HepG2 (cell line): Measurements from ENCODE around the gene NPSR1. TPM values are rescaled to one million over a fixed set of nuclear protein-coding genes. Genes with fewer than 3 reads are reported as not detected.

Source experiments
- EEA1 ChIP-seq: sonication (generic); formaldehyde crosslinking; IDR thresholded peaks from 2 replicates; pipeline ENCODE4 v1.5.1; 2020; ENCODE audit warnings: mild to moderate bottlenecking, missing genetic modification reagents, borderline replicate concordance
- MXD3 ChIP-seq: IDR thresholded peaks from 2 replicates; pipeline ENCODE4 v1.6.1; 2016; ENCODE audit warnings: mild to moderate bottlenecking, missing biosample characterization, missing genetic modification reagents
- PATZ1 ChIP-seq: sonication (generic); formaldehyde crosslinking; IDR thresholded peaks from 2 replicates; pipeline ENCODE4 v1.4.0; 2020; ENCODE audit warnings: missing genetic modification reagents
- RFXAP ChIP-seq: sonication (generic); formaldehyde crosslinking; IDR thresholded peaks from 2 replicates; pipeline ENCODE4 v1.4.0; 2020; ENCODE audit warnings: missing genetic modification reagents, borderline replicate concordance
- TAF15 ChIP-seq: fragments of 200-400 bp; formaldehyde crosslinking; IDR thresholded peaks from one replicate; pipeline ENCODE4 v1.6.1; 2018; ENCODE audit warnings: mild to moderate bottlenecking, low read depth, low read length; ENCODE audit not compliant: poor library complexity, severe bottlenecking
- UBTF ChIP-seq: sonication (generic); formaldehyde crosslinking; IDR thresholded peaks from 2 replicates; pipeline ENCODE4 v1.4.0; 2020; ENCODE audit warnings: mild to moderate bottlenecking, missing genetic modification reagents
- ZNF30 ChIP-seq: sonication (generic); formaldehyde crosslinking; IDR thresholded peaks from 2 replicates; pipeline ENCODE4 v1.5.0; 2020; ENCODE audit warnings: mild to moderate bottlenecking, missing genetic modification reagents
- polyA plus RNA-seq, 8 experiments: library from polyadenylated mRNA; depleted of rRNA in 3 of 8; stranded (reverse) in 7 of 8; unstranded in 1 of 8; fragments of >200 nt; fragmentation: Illumina TruSeq in 4 of 8; extraction: Trizol in 4 of 8; gene quantifications; 2 replicates each; pipeline versions ENCODE4 v1.2.1 to v1.2.3, GENCODE V29; 2011 to 2016; ENCODE audit warnings: low read depth in 4 of 8, missing spikeins in 1 of 8, mixed read lengths in 1 of 8; ENCODE audit not compliant: insufficient read depth in 1 of 8
- total RNA-seq, 5 experiments: library from RNA; depleted of rRNA; stranded (reverse); fragments of >200 nt; fragmentation: Illumina TruSeq; extraction: Trizol; gene quantifications; 2 replicates each; pipeline ENCODE4 v1.2.3, GENCODE V29; 2016; ENCODE audit warnings: low read depth in 1 of 5

NPSR1 gene
- total and polyA plus RNA-seq, 2 of the 13 experiments (the other 11 are each of a cell fraction or from before 2014, with no cell fraction given): not detected

GRCh38 chr7:34750636-34751035, 92.6 kb downstream of the NPSR1 start (continued):
- no peak for TF ChIP-seq UBTF (CRISPR knock-in tag)
- no peak for TF ChIP-seq RFXAP (CRISPR knock-in tag)
- TF ChIP-seq MXD3 (CRISPR knock-in tag): no peak
- TF ChIP-seq EEA1: no peak
- no peak for TF ChIP-seq TAF15
- TF ChIP-seq PATZ1 (CRISPR knock-in tag): no peak
- no peak for TF ChIP-seq ZNF30 (CRISPR knock-in tag)
